GM19452 (cell line): Measurements from ENCODE around the gene GALT.

ENCODE experiments used
- ATAC-seq: cut with Tn5 transposase; IDR thresholded peaks from one replicate; pipeline ENCODE4 v1.9.1; 2021; ENCODE audit not compliant: unreplicated experiment

The GALT gene

DNA sequence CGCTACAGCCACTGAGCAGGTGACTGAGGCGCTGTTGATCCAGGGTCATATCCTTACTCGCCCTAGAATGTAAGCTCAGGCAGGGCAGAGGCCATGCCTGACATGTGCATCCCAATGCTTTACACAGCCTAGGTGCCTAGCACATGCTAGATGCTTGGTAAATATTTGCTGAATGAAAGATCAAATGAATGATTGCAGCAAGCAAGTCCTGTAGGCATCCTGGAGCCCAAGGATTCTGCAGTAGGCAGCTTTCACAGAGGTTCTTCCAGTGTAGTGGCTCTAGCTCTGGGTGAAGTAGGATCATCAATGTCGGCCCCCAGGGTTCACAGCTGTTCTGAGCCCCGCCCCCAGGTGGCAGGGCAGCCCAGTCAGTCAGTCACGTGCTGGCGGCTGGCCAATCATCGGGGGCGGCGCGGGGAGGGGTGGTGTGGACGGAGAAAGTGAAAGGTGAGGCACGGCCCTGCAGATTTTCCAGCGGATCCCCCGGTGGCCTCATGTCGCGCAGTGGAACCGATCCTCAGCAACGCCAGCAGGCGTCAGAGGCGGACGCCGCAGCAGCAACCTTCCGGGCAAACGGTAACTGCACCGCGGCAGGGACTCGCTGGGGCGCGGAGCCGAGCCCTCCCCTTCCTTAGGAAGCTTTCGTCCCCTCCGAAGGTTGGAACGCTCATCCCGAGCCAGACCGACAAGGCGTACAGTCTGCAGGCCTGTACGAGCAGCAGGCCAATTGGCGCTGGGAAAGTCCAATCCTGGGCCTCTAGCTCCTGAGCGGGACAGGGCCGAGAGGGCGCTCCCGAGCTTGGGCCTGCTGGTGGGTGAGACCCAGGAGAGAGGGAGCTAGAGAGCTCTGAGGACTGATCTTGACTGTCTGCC, at the start of gene GALT:
Gene GALT, plus strand, starts transcription at position 465 of the 873 bp plus-strand sequence. Its CDS starts 30 bp downstream, at position 495.
- peak; percentile 79 for ATAC-seq

DNA sequence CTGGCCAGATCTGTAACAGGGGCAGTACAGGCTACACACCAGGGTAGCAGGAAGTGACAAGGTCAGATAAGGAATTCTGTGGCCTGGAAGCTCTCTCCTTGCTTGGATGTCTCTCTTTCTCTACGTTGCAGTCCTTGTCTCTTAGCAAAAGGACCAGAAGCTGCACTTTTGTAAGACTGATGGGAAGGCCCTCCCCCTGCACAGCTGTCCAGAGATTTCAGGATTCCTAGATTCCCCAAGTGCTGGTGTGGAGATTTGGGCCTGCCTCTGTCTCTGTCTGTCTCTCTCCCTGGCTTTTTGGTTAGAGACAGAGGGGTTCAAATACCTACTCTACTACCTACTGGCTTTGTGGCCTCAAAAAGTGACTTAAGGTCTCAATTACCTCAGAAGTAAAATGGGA, 46.9 kb upstream of the GALT start:
- no peak for ATAC-seq

DNA sequence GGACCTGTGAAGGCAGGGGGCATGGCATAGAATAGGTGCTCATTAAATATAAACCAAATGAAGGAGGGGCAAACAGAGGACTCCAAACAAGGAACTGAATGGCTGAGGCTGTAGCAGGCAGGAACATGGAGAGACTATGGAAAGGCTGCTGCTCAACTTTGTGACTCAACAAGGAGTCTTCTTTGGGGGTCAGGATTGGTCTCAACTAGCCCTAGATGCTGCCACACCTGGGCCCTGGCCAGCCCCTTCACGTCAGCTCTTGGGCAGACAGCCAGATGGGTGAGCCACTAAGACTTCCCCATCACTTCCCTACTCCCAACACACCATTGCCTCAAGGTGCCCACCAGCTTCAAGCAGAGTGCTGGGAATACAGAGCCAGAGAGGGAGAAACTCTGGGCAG, 45.6 kb upstream of the GALT start:
- ATAC-seq = no peak

DNA sequence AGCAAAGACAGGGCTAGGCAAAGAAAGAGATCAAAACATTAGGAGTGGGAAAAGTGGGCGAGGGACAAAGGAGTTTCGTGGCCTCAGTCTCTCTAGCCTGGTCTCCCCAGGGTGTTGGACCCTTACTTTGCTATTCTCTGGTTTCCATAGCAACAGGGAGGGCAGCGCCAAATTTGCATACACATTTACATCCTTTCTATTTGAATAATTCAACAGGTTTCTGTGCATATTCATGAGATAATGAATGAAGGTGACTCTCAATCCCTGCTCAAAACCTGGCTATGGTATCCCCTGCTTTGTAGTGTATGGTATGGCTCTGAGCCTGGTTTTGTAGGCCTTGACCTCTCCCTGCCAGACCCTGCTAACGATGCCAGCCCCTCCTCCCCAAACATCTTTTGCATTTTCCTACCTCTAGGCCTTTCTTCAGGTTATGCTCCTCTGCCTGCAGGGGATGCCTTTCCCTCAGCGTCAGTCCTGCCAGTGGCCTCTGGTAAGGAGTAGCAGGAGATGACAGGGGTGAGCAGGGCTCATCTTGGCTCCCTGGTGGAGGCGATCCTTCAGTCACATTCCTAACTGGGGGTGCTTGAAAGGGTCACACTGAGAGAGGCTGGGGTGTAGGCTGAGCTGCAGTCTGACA, 44.4 kb upstream of the GALT start:
- no peak for ATAC-seq

DNA sequence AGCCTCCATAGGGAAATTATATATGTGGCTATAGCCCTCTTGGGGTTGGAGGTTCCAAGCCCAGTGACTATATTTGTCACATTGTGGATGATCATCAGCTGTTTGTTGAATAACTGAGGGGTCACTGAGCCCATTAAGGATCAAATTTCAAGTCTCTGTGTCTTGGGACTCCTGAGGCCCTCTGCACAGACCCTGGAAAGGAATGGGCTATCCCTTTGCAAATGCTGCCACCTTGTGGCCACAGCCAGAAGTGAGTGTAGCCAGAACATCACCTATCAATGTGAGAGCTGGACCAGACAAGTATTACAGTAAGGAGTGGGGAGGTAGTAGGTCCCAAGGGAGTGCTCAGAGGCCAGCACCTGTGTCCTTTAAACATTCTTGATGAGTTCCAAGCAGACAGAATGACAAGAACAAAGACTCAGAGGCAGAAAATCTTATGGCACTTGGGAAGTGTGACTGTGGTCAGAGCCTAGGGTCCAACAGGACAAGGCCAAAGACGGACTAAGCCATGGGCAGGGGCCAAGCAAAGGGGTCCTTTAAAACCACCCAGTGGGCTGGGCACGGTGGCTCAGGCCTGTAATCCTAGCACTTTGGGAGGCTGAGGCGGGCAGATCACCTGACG, 42.8 kb upstream of the GALT start:
- ATAC-seq = peak; percentile 56

DNA sequence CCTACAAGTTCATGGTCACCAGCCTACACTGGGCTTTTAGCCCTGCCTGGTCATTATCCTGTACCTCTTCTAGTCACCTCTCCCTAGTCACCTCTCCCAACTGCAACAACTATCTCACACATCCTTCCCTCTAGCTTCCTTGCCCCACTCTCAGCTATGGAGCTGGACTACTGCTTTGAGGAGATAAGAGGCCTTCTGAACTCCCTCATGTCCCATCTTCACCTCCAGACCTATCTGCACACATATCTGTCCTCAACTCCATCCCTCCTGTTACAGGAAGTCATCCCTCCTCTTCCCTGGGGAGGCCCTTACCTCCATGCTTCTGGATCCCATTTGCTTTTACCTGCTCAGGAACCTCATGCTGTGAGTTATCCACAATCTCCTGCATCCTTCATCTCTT, 40.3 kb upstream of the GALT start:
- ATAC-seq = no peak

DNA sequence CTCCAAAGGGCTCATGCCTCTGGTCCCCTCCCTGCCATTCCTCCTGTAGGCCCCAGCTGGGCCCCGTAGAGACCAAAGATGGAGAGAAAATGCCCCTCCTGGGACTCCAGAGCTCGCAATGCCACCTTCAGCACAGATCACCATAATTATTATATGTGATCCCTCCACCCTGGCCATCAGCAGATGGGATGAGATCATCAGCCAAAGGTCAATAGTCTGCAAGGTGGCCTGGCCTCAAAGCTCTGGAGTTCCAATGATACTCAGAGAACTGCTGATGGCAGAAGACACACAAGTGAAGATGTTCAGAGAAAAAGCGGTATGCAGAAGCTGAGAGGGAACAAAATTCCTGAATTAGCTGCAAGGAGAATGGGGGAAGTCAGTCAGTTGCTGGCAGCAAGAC, 39.6 kb upstream of the GALT start:
- no peak for ATAC-seq

DNA sequence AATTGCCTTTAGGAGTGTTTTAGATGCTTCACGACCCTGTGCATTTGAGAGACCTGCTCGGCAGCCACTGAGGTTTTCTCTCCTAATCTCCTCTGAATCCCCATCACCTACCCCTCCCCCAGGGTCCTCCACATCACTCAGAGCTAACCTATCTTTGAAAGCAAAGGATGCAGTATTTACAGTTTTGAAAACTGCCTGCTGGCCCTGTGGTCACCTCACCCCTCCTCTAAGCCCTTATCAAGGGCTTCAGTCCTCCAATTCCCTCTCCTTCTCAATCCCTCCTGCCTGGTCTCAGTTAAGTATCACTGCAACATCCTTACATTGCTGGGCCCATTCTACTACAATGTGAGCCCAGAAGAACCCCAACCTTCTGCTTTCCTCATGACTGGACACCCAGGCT, 39.1 kb upstream of the GALT start:
- ATAC-seq = no peak

DNA sequence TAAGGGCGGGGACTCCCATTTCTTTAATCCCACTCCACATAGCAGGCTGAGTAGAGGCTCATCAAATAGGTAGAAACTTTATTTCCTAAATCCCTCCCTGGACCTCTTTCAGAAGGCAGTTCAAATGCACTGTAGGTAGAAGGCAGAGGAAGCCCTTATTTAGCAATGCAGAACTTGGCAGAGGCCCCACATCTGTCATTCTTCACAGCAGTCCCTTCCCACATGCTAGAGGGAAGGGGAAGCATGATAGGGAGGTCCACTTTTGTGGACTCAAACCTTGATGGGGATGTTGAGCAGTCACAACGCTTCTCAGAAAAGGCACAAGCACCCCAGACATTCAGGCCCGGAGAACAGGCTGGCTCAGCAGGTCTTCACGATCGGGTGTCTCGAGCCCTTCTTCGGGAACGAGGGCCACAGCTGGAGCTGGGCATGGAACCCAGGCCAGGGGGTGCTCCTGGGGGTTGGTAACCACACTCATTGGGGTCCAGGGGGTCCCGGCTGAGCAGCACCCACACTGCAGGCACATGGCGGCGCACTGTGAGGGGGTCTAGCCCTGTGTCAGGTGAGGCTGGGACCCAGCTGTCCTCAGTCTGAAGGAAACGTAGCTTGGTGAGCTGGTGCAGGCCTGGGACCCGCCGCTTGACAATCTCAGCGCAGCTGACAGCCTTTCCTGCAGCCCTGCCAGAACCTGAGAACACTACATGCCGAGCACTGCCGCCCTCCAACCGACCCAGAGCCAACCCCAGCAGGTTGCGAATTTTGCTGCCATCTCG, 35.9 kb upstream of the GALT start:
- ATAC-seq = no peak

DNA sequence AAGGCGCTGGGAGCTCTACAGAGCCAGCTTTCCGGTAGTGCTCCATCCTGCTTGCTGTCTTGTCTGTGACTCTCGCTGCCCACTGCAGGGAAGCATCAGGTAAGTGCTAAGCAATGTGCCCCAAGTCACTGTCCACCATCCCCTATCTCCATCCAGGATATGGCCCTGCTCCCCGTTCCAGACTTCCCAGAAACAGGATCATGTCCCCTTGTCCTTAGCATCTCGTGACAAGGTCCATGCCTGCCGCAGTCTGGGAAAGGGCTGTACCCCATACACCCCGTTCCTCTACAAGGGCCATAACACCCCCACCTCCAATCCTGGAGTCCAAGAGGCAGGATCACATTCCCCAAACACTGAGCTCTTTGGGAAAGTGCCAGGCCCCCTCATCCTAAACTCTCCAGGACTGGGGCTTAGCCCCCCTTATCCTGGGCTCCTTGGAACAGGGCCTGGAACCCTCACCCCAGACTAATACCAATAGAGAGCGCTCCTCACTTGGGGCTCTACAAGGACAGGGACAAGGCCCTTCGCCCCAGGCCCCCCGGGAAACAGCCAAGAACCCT, 35.1 kb upstream of the GALT start:
- no peak for ATAC-seq

DNA sequence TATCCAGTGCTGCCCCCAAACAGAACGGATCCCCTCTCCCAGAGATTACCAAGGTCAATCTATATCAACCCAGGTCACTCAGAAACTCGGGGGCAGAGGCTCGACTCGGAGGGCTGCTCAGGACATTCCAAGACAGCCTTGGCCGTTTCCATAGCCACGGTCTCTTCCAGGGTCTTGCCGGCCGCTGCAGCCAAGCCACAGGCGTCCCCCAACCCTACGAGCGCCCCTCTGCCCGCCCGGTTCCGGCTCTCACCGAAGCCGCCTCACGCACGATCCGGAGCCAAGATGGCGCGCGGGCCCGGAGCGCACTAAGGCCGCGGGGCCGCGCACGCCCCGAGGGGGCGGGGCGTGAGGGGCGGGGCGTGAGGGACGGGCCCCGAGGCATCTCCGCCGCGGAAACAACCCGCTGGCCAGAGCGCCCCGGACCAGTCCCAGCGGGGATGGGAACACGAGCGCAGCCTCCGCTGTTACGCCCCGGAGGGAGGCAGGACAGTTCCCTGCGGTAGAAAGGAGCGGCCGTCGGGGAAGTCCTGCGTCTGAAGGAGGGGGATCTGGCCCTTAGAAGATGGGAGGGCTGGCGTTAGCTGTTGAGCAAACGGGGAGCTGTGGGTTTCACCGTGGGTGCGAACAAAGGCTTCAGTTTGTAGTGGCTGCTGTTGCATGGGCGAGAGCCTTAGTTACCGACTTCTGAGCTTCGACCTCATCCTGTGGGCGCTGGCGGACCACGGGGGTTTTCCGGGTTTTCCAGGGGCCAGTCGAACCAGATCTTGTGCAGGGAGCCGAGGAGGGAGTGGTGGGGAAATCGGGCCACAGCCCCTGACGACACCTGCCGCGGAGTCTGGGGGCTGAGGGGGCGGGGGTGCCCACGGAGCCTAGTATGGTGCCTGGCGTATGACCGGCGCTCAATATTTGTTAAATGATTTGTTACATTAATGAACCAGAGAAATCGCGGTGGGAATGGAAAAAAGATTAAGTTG, 34.4 kb upstream of the GALT start, which contains the start of gene RPP25L:
Gene RPP25L, minus strand, starts transcription at position 287 of the 977 bp plus-strand sequence. CDS start 801 bp downstream, outside the sequence.
- ATAC-seq = peak; percentile 84

DNA sequence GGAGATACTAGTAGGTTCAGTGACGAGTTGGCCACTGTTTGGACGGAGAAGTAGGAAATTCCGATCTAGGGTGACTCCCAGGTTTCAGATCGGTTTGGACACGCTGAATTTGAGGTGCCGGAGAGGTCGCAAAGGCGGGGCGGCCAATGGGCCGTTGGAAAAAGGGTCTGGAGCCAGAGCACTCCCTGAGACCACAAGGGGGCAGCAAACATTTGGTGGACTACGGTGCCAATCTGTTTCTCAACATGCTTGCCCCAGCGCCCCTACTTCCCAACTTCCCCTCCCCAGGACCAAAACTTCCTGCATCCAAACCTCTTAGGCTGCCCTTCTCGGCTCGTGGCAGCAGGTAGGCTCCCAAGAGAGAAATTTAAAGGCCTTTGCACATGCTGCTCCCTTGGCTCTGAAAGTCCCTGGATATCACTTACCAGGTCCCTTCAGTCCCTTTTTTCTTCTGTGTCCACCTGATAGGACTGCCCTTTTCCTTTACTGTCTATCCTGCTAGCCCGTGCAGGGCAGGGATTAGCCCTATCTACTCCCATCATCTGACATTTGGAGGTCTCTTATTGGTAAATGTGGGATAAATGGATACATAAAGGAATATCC, 33.6 kb upstream of the GALT start:
- no peak for ATAC-seq

DNA sequence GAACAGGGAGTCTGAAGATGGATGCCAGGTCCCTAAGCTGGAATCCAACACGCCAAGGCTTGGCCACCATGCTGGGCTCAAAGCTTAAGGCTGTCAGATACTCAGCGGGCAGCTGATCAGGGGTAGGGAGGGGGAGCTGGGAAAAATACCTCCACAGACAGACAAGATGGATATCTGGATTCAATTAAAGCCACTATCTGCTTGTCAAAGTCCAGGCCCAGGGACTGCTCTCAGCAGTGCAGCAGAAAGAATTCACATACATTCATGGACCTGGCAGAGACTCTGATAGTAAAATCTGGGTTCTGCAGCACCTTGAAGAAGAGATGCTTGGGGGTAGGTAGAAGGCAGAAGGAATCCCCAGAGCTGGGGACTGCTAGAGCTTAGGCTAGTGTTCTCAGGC, 31.3 kb upstream of the GALT start:
- no peak for ATAC-seq

DNA sequence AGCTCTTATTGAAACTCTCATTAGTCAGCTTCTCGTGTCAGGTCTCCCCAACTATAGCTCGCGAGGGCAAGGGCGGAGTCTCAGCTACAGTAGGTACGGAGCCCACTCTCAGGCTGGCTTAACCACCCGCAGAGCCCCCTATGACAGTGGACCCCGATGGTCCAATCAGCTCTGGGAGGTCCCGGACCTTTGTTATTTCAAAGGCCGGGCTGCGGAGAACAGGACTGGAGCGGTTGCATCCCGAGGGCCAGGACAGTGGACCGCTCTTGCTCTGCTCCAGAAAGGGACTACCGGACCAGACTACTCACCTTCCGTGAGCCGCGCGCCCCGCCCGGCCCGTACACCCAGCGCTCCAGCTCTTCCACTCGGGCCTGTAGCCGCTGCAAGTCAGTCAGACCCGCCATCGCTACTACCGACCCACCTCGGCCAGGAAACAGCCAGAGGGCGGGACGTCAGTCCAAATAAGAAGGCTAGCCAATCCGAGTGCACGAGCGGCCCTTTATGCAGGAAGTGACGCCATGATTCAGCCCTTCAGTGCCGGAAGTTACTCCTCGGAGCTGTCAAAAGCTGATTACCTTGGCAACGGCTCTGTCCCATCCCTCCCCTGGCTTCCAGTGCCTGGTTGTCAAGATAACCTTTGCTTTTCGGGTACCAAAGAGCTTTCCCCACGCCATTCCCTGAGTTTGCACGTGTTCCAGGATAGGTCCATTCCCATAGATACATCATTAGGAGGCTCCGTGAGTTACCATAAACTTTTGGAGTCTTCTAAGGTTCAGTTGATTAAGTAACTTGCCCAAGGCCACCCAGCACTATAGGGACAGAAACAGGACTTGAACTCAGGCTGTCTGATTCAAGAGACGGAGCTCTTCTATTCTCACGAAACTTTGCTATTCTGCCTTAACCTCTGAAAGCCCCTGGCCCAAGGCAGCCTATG, 26.1 kb upstream of the GALT start, which contains the start of gene DCTN3:
Gene DCTN3, minus strand, starts transcription at position 435 of the 934 bp plus-strand sequence. Its CDS starts 31 bp downstream, at position 404.
- ATAC-seq = peak; percentile 97

DNA sequence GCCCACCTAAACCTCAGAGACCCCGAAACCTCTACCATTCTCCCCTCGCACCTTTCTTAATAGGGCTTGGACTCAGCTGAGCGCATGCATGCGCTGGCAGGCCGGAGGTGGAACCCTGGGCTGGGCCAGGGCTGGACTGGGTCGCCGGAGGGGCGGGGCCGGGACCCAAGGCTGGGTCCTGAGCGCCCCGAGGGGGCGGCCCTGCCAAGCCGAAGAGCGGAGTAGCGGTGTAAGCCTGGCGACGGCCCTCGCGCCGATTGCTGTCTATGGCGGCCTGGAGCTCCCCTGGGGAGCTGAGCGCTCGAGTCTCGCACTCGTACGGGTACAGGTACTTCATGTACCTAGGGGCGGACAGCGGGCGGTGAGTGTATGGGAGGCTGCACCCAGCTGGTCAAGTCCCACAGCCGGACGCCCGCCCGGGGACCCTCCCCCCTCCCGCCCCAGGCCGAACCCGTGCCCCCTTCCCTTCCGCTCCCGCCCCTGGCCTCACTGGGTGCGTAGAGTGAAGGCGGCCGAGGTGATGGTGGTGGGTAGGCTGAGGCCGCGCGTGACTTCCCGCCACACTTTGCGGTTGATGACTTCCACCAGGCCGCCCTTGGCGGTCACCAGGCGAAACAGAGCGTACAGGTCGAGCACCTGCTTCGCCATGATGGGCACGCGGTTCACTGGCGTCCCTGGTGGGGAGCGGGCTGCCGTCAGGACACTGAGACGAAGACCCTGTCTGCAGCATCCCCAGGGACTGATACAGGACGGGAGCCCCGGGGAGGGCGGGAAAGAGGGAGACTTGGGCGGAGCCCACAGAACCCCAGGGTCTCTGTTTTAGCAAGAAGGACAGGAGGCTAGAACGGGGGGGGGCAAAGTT, 22.9 kb upstream of the GALT start:
- no peak for ATAC-seq

DNA sequence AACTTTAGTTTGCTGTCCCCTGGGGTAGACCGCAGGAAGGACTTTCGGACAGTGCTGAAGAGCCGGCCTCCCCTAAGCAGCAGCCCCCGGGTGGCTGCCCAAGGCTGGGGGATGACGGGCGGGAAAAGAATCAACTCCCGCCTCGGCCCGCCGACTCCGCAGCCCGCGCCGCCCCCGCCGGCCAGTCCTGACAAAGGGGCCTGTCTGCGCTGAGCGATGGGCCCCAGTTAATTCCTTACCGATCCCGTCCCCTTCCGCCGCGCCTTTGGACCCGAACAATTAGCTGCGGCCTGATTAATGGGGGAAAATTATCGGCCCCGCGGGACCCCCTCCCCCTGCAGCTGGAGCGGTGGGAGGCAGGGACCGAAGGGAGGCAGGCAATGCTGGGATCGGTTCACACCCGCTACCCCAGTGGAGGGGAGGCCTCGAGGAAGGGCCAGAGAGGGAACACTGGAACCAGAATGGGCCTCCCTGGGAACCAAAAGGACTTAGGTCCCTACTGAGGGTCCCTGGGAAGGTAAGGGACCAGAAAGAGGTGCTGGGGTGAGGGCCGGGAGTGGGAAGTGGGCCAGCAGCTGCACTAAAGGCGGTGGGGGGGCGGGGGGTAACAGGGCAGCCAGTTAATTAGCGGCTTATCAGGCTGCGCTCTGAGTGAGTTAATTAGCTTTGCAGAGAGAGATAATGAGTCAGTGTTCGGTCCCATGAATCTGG, 21.8 kb upstream of the GALT start:
- no peak for ATAC-seq

DNA sequence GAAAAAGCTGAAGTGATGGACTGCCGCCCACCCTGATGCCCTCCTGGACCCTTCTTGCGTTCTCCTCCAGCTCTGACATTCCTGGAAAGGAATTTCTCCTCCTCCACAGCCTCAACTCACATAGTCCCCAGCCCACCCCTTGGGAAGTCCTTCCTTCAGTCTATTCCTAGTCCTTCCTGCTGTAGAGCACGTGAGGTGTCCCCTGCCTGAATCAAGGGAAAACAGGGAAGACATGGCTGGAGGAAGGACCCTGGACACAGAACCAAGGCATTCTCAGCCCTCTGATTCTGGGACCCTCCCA, 21.3 kb upstream of the GALT start:
- ATAC-seq = no peak
